Breast epithelium (tissue), 4 donors: ENCODE results near the gene SP9. TPM values are rescaled to one million over a fixed set of nuclear protein-coding genes. Genes with fewer than 3 reads are reported as not detected.

Experiments used
- DNase-seq, 2 donors: peaks; one replicate each; pipeline ENCODE4 v3.0.0-alpha.2; 2019; ENCODE audit warnings: low spot score in 2 of 2
- H3K27ac ChIP-seq, 2 donors: fragments of 200-600 bp; sonication (generic) in 1 of 2; one replicate each; pipeline ENCODE4 v1.5.1; 2016 to 2019; ENCODE audit warnings: mild to moderate bottlenecking in 1 of 2
- H3K27me3 ChIP-seq, 2 donors: fragments of 200-600 bp; sonication (generic) in 1 of 2; one replicate each; pipeline versions ENCODE4 v1.5.1 to v1.6.0; 2017 to 2019; ENCODE audit warnings: control low read depth in 1 of 2, mild to moderate bottlenecking in 1 of 2
- H3K36me3 ChIP-seq: fragments of 200-600 bp; one replicate; pipeline ENCODE4 v1.5.1; 2019
- H3K4me1 ChIP-seq, 2 donors: fragments of 200-600 bp; sonication (generic); one replicate each; pipeline ENCODE4 v1.5.1; 2016 to 2019; ENCODE audit warnings: control low read depth in 1 of 2
- H3K4me3 ChIP-seq, 3 donors: fragments of 200-600 bp; sonication (generic); 1 replicate in 2 of 3; 2 replicates in 1 of 3; pipeline ENCODE4 v1.5.1; 2016 to 2019; ENCODE audit warnings: mild to moderate bottlenecking in 3 of 3, moderate library complexity in 2 of 3
- H3K9me3 ChIP-seq, 2 donors: fragments of 200-600 bp; sonication (generic) in 1 of 2; one replicate each; pipeline ENCODE4 v1.5.1; 2016 to 2019; ENCODE audit warnings: control low read depth in 1 of 2
- POLR2A ChIP-seq: fragments of 450-650 bp; IDR thresholded peaks from one replicate; pipeline ENCODE4 v1.6.1; 2016; ENCODE audit warnings: antibody characterized with exemption, mild to moderate bottlenecking, moderate library complexity
- POLR2AphosphoS5 ChIP-seq, 3 donors: sonication (generic); formaldehyde crosslinking; IDR thresholded peaks; one replicate each; pipeline ENCODE4 v1.6.1; 2017; ENCODE audit warnings: antibody characterized with exemption in 3 of 3
- intact Hi-C: fragments of 100-400 bp; cut with DNase I; formaldehyde crosslinking; loops from one replicate; pipeline ENCODE4 v1.15.1; 2023; ENCODE audit warnings: low total_unique reads
- total RNA-seq, 3 donors: library from RNA; depleted of rRNA; stranded (reverse); fragments of >200 nt; gene quantifications; one replicate each; pipeline ENCODE4 v1.1.0, GENCODE V29; 2016
- TF ChIP-seq, protein P1 (sequence below), 3 donors: fragments of 450-650 bp; IDR thresholded peaks; one replicate each; pipeline ENCODE4 v1.5.1; 2016 to 2017; ENCODE audit warnings: antibody characterized with exemption in 3 of 3, mild to moderate bottlenecking in 3 of 3, moderate library complexity in 3 of 3

Gene SP9
- total RNA-seq, 3 donors from 2014 or later: 0.33 to 0.80 TPM; not detected in 1

- no peaks in the 10 kb centered on the region for H3K9me3 ChIP-seq
- DNase-seq: no peak
- H3K4me3 ChIP-seq: peak overlapping the region in 1 of 3 donors; percentile 14
- peaks cover 20 to 98% of the 10 kb centered on the region in 2 donors for H3K27me3 ChIP-seq
- no peak overlapping the region for H3K27ac ChIP-seq
- TF ChIP-seq, protein P1, sequence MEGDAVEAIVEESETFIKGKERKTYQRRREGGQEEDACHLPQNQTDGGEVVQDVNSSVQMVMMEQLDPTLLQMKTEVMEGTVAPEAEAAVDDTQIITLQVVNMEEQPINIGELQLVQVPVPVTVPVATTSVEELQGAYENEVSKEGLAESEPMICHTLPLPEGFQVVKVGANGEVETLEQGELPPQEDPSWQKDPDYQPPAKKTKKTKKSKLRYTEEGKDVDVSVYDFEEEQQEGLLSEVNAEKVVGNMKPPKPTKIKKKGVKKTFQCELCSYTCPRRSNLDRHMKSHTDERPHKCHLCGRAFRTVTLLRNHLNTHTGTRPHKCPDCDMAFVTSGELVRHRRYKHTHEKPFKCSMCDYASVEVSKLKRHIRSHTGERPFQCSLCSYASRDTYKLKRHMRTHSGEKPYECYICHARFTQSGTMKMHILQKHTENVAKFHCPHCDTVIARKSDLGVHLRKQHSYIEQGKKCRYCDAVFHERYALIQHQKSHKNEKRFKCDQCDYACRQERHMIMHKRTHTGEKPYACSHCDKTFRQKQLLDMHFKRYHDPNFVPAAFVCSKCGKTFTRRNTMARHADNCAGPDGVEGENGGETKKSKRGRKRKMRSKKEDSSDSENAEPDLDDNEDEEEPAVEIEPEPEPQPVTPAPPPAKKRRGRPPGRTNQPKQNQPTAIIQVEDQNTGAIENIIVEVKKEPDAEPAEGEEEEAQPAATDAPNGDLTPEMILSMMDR (IDR thresholded peaks at IDR 0.05): no peak
- H3K36me3 ChIP-seq: no peaks in the 10 kb centered on the region
- H3K4me1 ChIP-seq: peaks cover 7 to 10% of the 10 kb centered on the region in 2 donors
- intact Hi-C loops: loop anchor here (10.0 kb wide), 1 partner anchor 935 kb away; no protein-coding TSS in a partner anchor
Measured at GRCh38 chr2:174339561-174340399, 5.0 kb downstream of the SP9 start.

- Histone ChIP-seq H3K27me3 (peaks cover 20 to 89% of the 10 kb centered on the region in 2 donors), H3K4me1 (peaks cover 7 to 10% of the 10 kb centered on the region in 2 donors)
- intact Hi-C loops: loop anchor here (10.0 kb wide), 1 partner anchor 936 kb away; no protein-coding TSS in a partner anchor
Measured at GRCh38 chr2:174340400-174341292, 5.9 kb downstream of the SP9 start.

DNA sequence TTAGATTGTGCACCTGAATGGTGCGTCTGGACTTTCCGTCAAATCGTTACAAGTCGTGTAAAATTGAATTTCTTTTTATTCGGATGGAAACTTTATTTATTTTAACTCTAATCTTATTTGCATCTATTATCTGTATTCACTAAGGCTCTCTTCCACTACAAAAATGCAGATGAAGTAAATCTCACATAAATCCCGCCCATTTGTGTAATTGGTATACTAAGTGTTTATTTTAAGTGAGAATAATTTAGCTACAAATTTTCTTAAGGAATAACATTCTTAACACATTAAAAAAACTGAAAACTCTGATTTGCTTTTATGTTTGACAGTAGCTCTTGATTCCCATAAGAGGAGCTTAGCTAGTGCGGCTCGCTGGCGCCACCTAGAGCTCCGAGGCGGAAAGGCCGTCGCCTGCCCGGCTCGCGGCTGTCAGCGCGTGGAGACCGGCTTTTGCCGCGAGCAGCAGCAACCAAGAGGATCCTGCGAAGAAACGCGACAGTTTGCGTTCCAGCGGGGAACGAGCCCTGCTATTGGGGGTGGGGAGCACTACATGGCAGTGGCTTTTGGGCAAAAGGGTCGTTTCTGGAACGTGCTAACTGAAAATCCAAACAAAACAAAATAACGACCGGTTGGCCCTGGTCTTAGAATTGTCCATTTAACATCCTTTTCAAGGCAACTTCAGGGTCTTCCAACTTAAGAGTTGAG is 6.7 kb downstream of the SP9 start:
- peak overlapping the region in 1 of 3 donors; percentile 48 for H3K4me3 ChIP-seq
- H3K9me3 ChIP-seq: no peaks in the 10 kb centered on the region
- intact Hi-C loops: loop anchor here (10.0 kb wide), 1 partner anchor 937 kb away; no protein-coding TSS in a partner anchor
- peak; percentile 78 to 87 for DNase-seq
- peaks cover 3 to 7% of the 10 kb centered on the region in 2 donors for H3K4me1 ChIP-seq
- peaks cover 19 to 81% of the 10 kb centered on the region in 2 donors for H3K27me3 ChIP-seq
- H3K36me3 ChIP-seq: no peaks in the 10 kb centered on the region
- TF ChIP-seq POLR2A (no peak), POLR2AphosphoS5 (IDR thresholded peaks at IDR 0.05) (peak in 1 of 3 donors; percentile 20)
- TF ChIP-seq, protein P1 (IDR thresholded peaks at IDR 0.05): peak; percentile 78 to 95 (median 92)
- no peak overlapping the region for H3K27ac ChIP-seq

More at GRCh38 chr2:174340400-174341292, 5.9 kb downstream of the SP9 start:
- H3K36me3 ChIP-seq: no peaks in the 10 kb centered on the region
- no peak overlapping the region for H3K27ac ChIP-seq
- DNase-seq: no peak
- TF ChIP-seq, protein P1 (IDR thresholded peaks at IDR 0.05): no peak
- peak in 1 of 3 donors; percentile 10 for TF ChIP-seq POLR2AphosphoS5 (IDR thresholded peaks at IDR 0.05)
- TF ChIP-seq POLR2A: no peak
- peak overlapping the region in 1 of 3 donors; percentile 14 for H3K4me3 ChIP-seq
- H3K9me3 ChIP-seq: no peaks in the 10 kb centered on the region

DNA sequence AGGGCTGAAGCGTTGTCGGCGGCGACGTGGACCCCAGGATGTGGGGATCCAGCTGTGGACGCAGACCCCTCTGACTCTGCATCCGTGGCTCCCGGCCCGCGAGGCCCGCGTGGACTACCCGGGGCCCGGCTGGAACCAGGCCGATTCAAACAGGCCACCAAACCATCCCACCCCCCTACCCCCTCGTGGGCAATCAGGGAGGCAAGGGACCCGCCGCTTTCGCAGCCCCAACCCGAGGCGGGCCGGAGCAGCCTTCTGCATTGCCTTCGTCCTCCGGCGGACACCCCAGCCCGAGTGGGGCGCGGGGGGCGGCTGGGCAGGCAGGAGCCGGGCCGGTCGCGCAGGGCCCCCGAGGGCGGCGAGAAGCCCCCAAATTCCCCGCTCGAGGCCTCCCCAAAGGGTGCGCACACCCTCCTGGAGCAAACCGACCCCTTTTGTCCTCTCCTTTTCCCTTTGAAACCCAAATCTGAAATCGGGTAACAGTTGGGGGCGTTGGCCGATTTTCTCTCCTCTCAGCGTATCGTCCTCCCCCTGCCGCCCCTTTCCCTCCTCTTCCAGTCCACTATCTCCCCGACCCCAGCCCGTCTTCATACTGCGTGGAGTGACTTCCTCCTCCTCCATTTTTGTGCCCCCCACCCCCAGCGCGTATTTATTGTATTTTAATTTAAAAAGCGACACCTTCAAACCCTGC is 7.4 kb downstream of the SP9 start:
- no peaks in the 10 kb centered on the region for H3K36me3 ChIP-seq
- DNase-seq: no peak
- H3K27ac ChIP-seq: no peak overlapping the region
- H3K4me1 ChIP-seq: peaks cover 0 to 7% of the 10 kb centered on the region in 2 donors
- intact Hi-C loops: loop anchor here (10.0 kb wide), 1 partner anchor 937 kb away; no protein-coding TSS in a partner anchor
- peak overlapping the region in 1 of 3 donors; percentile 48 for H3K4me3 ChIP-seq
- TF ChIP-seq, protein P1 (IDR thresholded peaks at IDR 0.05): no peak
- TF ChIP-seq POLR2AphosphoS5 (IDR thresholded peaks at IDR 0.05) (no peak), POLR2A (no peak)
- peaks cover 14 to 74% of the 10 kb centered on the region in 2 donors for H3K27me3 ChIP-seq
- no peaks in the 10 kb centered on the region for H3K9me3 ChIP-seq
